A549 (cell line): ENCODE data around the gene TROAP. TPM values are rescaled to one million over a fixed set of nuclear protein-coding genes. Genes with fewer than 3 reads are reported as not detected.
A peak's percentile ranks its signal among the peaks of the same experiment; 100 is the strongest.
"Not testable (repeated sequence)": the region's sequence is repeated elsewhere in the genome, so short reads cannot be mapped to it uniquely, and the experiment has no call there.

Experiments used
- ATAC-seq, 2 experiments: fragments of 200-7000 bp in 1 of 2; fragments of >200 bp in 1 of 2; cut with Nextera tagmentation in 1 of 2; cut with Tn5 transposase in 1 of 2; 3 replicates each; pipeline versions ENCODE4 v1.8.0 to v1.9.1; 2018 to 2020; ENCODE audit warnings: mild to moderate bottlenecking in 1 of 2, moderate library complexity in 1 of 2
- CTCF ChIA-PET: fragments of 300-600 bp; sonication (Branson Sonifier 250); formaldehyde crosslinking; extraction: SDS; loops from one replicate; lab custom pipeline; 2021; ENCODE audit warnings: antibody characterized with exemption, inconsistent platforms; lab: Yijun Ruan, JAX
- POLR2A ChIA-PET: fragments of 350-600 bp; formaldehyde crosslinking; extraction: SDS; loops from one replicate; lab custom pipeline; 2021; ENCODE audit warnings: antibody characterized with exemption, inconsistent platforms; lab: Yijun Ruan, JAX
- DNase-seq, 2 experiments: peaks; one replicate each; pipeline versions ENCODE4 v3.0.0 to v3.0.0-alpha.2; 2011 to 2016; ENCODE audit warnings: low read depth in 1 of 2, low spot score in 1 of 2
- FAIRE-seq: peaks from 2 replicates; lab custom pipeline; 2011; peaks lifted over from hg19 to GRCh38; lab: Jason Lieb, UNC
- H3K27ac ChIP-seq, 2 experiments: fragments of >200 bp; sonication (Bioruptor Twin); formaldehyde crosslinking; 3 replicates each; pipeline ENCODE4 v1.5.1; 2016 to 2017
- H3K4me1 ChIP-seq: fragments of >200 bp; sonication (Bioruptor Twin); formaldehyde crosslinking; 3 replicates; pipeline ENCODE4 v1.6.1; 2016
- H3K4me2 ChIP-seq: fragments of >200 bp; sonication (Bioruptor Twin); formaldehyde crosslinking; 3 replicates; pipeline ENCODE4 v1.6.1; 2016
- H3K4me3 ChIP-seq: fragments of >200 bp; sonication (Bioruptor Twin); formaldehyde crosslinking; 3 replicates; pipeline ENCODE4 v1.5.1; 2016
- H3K9me3 ChIP-seq: fragments of >200 bp; sonication (Bioruptor Twin); formaldehyde crosslinking; 3 replicates; pipeline ENCODE4 v1.6.1; 2016
- CBX2 ChIP-seq: fragments of 200-600 bp; sonication (generic); IDR thresholded peaks from 2 replicates; pipeline ENCODE4 v1.6.1; 2016; ENCODE audit warnings: low read depth, mild to moderate bottlenecking, borderline replicate concordance
- EHF ChIP-seq: fragments of 250-450 bp; sonication (Bioruptor Pico); IDR thresholded peaks from 2 replicates; pipeline ENCODE4 v1.5.0; 2020; ENCODE audit warnings: mild to moderate bottlenecking
- EHMT2 ChIP-seq: fragments of 200-600 bp; sonication (generic); IDR thresholded peaks from 2 replicates; pipeline ENCODE4 v1.6.1; 2016; ENCODE audit warnings: antibody characterized with exemption, low read depth, mild to moderate bottlenecking, moderate library complexity
- FOSB ChIP-seq: fragments of 250-450 bp; sonication (Bioruptor Pico); IDR thresholded peaks from 2 replicates; pipeline ENCODE4 v1.5.0; 2020; ENCODE audit warnings: mild to moderate bottlenecking, moderate library complexity
- FOSL2 ChIP-seq, 2 experiments: fragments of 450-650 bp in 1 of 2; fragments of >200 bp in 1 of 2; sonication (Bioruptor Twin) in 1 of 2; formaldehyde crosslinking; IDR thresholded peaks; 2 replicates each; pipeline versions ENCODE4 v1.5.0 to v1.6.1; 2016 to 2020; ENCODE audit warnings: mild to moderate bottlenecking in 1 of 2, moderate library complexity in 1 of 2
- GATA3 ChIP-seq: IDR thresholded peaks from 2 replicates; pipeline ENCODE4 v1.6.1; 2012; ENCODE audit warnings: borderline replicate concordance
- HDAC2 ChIP-seq: fragments of 200-600 bp; sonication (generic); IDR thresholded peaks from 2 replicates; pipeline ENCODE4 v1.6.1; 2016
- HOXB5 ChIP-seq: fragments of 250-450 bp; sonication (Bioruptor Pico); IDR thresholded peaks from 2 replicates; pipeline ENCODE4 v1.5.0; 2020; ENCODE audit warnings: mild to moderate bottlenecking, moderate library complexity
- KDM1A ChIP-seq: fragments of 200-600 bp; sonication (generic); IDR thresholded peaks from 2 replicates; pipeline ENCODE4 v1.6.1; 2016; ENCODE audit warnings: low read depth, mild to moderate bottlenecking
- NFE2L2 ChIP-seq: fragments of 150-350 bp; conservative IDR thresholded peaks from 2 replicates; pipeline ENCODE4 v1.6.1; 2014; ENCODE audit warnings: low read length
- NPAS2 ChIP-seq: fragments of 250-450 bp; sonication (Bioruptor Pico); IDR thresholded peaks from 2 replicates; pipeline ENCODE4 v1.8.0; 2022; ENCODE audit warnings: mild to moderate bottlenecking, moderate library complexity, borderline replicate concordance
- NR3C1 ChIP-seq: fragments of >200 bp; sonication (Bioruptor Twin); formaldehyde crosslinking; IDR thresholded peaks from 3 replicates; pipeline ENCODE4 v1.6.1; 2017
- RNF2 ChIP-seq: fragments of 200-600 bp; sonication (generic); IDR thresholded peaks from 2 replicates; pipeline ENCODE4 v1.6.1; 2016; ENCODE audit warnings: low read depth, mild to moderate bottlenecking, antibody characterized with exemption, moderate library complexity, borderline replicate concordance
- TFCP2L1 ChIP-seq: fragments of 250-450 bp; sonication (Bioruptor Pico); IDR thresholded peaks from 2 replicates; pipeline ENCODE4 v1.5.0; 2021; ENCODE audit warnings: mild to moderate bottlenecking
- ZC3H11A ChIP-seq: fragments of 450-650 bp; IDR thresholded peaks from 2 replicates; pipeline ENCODE4 v1.6.1; 2014; ENCODE audit warnings: antibody characterized with exemption, mild to moderate bottlenecking
- ZFP36 ChIP-seq: fragments of 450-650 bp; IDR thresholded peaks from 2 replicates; pipeline ENCODE4 v1.6.1; 2014; ENCODE audit warnings: borderline replicate concordance; ENCODE audit not compliant: partially characterized antibody
- WGBS: methylation state at CpG from one replicate; pipeline ENCODE4 v1.1.6; 2017; ENCODE audit errors: missing lambda C conversion rate; 5-methylcytosine and 5-hydroxymethylcytosine counted together
- polyA plus RNA-seq, 4 experiments: library from polyadenylated mRNA; depleted of rRNA in 3 of 4; stranded (reverse); fragments of >200 nt; fragmentation: RNase III in 1 of 4; extraction: RNeasy Plus Mini Kit Qiagen cat#74134 plus additional on column Dnase treatment in 1 of 4; gene quantifications; 2 replicates in 3 of 4; 3 replicates in 1 of 4; pipeline ENCODE4 v1.2.3, GENCODE V29; 2011 to 2017
- TF ChIP-seq, protein P1 (sequence below): IDR thresholded peaks from 2 replicates; pipeline ENCODE4 v1.6.1; 2012; ENCODE audit warnings: low read depth, borderline replicate concordance
- TF ChIP-seq, protein P2 (sequence below): fragments of 150-350 bp; IDR thresholded peaks from 2 replicates; pipeline ENCODE4 v1.6.1; 2014; ENCODE audit warnings: low read depth, mild to moderate bottlenecking, low read length
- TF ChIP-seq, protein P3 (sequence below): IDR thresholded peaks from 2 replicates; pipeline ENCODE4 v1.6.1; 2012
- TF ChIP-seq, protein P4 (sequence below): IDR thresholded peaks from 2 replicates; pipeline ENCODE4 v1.6.1; 2012
- TF ChIP-seq, protein P5 (sequence below): fragments of >200 bp; sonication (Bioruptor Twin); formaldehyde crosslinking; IDR thresholded peaks from 3 replicates; pipeline ENCODE4 v1.6.1; 2016
- TF ChIP-seq, protein P6 (sequence below): fragments of 250-450 bp; sonication (Bioruptor Pico); IDR thresholded peaks from 2 replicates; pipeline ENCODE4 v1.5.0; 2020; ENCODE audit warnings: low read depth, mild to moderate bottlenecking, moderate library complexity

The TROAP gene
- polyA plus RNA-seq, 2 of the 4 experiments (the other 2 are of a cell fraction), result 50.0 to 55.5 TPM

DNA sequence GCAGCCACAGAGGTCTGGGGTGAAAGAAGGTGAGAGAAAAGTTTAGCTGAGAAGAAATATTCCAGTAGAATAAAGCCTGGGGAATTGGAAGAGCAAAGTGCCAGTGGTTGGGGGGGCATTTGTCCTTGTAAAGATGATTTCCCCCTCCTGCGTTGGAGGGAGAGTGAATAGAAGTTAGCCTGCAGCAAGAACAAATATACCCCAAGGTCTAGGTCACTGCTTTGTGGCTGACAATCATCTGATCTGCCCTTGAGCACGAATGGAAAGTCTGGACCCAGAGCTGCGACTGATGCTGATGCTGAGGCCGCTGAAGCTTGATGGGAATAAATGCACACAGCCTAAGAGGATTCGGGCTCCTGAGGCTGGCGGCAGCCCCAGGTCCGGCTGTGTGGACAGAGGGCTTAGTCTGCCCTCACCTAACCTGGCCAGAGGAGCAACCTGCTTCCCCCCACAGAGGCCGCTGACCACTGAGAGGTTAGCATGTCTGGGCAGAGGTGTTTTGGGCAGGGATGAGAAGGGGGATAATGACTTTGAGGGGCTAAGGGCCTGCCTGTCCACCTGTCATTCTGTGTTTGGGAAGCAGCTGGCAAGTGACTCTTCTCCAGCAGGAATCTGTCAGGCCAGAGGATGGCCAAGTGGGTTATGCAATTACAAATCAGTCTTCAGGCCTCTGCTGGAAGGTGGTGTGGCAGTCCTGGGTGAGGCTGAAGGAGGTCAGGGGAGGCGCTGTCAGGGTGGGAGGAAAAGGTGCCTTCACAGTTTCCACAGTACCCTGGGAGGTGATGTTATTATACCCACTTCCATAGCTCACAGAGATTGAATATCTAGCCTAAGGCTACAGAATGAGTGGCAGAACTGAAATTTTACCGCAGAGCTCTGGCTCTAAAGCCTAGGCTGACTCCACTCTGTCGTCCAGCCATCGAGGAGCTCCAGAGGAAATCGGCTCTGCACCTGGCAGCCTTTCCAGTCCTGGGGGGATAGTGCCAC, 46.5 kb upstream of the TROAP start:
- no peak overlapping the region for H3K27ac ChIP-seq
- DNase-seq (no peak), FAIRE-seq (no peak), ATAC-seq (peak; percentile 31 to 37)
- no peak overlapping the region for H3K4me3 ChIP-seq
- H3K9me3 ChIP-seq, result no peaks in the 10 kb centered on the region
- no peaks in the 10 kb centered on the region for H3K4me1 ChIP-seq
- CTCF ChIA-PET, result interaction anchor here (1.1 to 4.9 kb wide), 10 partner anchors 8 to 282 kb away, joined by 3 to 41 read pairs (median 8); partner anchors contain the start of gene PRPH
- H3K4me2 ChIP-seq, result no peak overlapping the region
- 80% methylated on average over 13 of the region's 13 CpGs for WGBS
- POLR2A ChIA-PET, result interaction anchor here (1.3 kb wide), 1 partner anchor 11 kb away, joined by 3 read pairs; no protein-coding TSS in a partner anchor
- TF ChIP-seq, protein P1, sequence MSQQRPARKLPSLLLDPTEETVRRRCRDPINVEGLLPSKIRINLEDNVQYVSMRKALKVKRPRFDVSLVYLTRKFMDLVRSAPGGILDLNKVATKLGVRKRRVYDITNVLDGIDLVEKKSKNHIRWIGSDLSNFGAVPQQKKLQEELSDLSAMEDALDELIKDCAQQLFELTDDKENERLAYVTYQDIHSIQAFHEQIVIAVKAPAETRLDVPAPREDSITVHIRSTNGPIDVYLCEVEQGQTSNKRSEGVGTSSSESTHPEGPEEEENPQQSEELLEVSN, result no peak

DNA sequence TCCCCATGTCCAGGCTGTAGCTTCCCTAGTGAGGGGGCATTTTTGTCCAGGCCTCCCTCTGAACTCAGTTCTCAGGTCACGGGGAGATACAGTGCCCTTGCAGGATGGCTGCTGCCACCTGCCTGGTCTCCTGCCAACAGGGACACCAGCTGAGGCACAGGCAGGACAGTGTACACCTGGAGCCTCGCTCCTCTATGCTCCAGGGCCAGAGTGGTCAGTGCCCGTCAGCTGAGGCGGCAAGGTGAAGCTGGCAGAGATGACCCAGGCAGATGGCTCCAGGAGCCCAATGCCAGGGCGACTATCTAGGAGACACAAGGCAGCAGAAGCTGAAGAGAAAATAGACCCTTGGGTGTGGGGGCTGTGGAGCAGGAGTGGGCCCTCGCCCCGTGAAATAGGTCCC, 45.6 kb upstream of the TROAP start:
- Histone ChIP-seq H3K4me1 (no peaks in the 10 kb centered on the region), H3K4me3 (no peak overlapping the region), H3K4me2 (no peak overlapping the region), H3K9me3 (no peaks in the 10 kb centered on the region), H3K27ac (no peak overlapping the region)
- CTCF ChIA-PET, result interaction anchor here (0.5 to 4.9 kb wide), 9 partner anchors 9 to 1327 kb away, joined by 3 to 41 read pairs (median 7); partner anchors contain the start of gene PRPH
- WGBS, result 91% methylated on average over 7 of the region's 7 CpGs
- TF ChIP-seq, protein P2, sequence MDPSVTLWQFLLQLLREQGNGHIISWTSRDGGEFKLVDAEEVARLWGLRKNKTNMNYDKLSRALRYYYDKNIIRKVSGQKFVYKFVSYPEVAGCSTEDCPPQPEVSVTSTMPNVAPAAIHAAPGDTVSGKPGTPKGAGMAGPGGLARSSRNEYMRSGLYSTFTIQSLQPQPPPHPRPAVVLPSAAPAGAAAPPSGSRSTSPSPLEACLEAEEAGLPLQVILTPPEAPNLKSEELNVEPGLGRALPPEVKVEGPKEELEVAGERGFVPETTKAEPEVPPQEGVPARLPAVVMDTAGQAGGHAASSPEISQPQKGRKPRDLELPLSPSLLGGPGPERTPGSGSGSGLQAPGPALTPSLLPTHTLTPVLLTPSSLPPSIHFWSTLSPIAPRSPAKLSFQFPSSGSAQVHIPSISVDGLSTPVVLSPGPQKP, result no peak
- TF ChIP-seq KDM1A (no peak), CBX2 (no peak), NR3C1 (no peak), RNF2 (no peak), ZFP36 (no peak), FOSB (no peak), EHMT2 (no peak), TFCP2L1 (no peak), ZC3H11A (no peak), GATA3 (no peak)
- TF ChIP-seq, protein P3, sequence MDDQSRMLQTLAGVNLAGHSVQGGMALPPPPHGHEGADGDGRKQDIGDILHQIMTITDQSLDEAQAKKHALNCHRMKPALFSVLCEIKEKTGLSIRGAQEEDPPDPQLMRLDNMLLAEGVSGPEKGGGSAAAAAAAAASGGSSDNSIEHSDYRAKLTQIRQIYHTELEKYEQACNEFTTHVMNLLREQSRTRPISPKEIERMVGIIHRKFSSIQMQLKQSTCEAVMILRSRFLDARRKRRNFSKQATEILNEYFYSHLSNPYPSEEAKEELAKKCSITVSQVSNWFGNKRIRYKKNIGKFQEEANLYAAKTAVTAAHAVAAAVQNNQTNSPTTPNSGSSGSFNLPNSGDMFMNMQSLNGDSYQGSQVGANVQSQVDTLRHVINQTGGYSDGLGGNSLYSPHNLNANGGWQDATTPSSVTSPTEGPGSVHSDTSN, result no peak
- FAIRE-seq (no peak), DNase-seq (no peak), ATAC-seq (peak; percentile 1; a peak in 2 of 6 replicates)
- POLR2A ChIA-PET, result interaction anchor here (1.3 kb wide), 1 partner anchor 12 kb away, joined by 3 read pairs; no protein-coding TSS in a partner anchor

DNA sequence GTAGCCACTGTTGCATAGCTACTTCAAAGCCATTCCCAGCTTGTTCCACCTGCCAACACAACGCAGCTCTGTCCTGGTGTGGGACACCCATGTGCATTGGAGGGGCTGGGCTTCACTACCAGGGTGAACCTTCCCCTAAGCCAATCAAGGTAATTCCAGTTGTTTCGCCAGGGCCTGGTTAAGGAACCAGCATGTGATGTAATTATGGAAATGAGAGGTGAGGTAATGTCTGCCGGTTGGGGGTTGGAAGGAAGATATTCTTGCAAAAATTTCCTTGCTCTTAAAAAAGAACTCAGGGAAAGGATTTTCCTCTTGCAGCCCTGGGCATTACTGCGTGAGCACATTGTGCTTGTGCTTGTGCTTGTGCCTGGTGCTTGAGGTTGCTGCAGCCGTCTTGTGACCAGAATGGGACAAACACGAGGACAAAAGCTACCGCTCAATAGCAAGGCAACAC, 43.3 kb upstream of the TROAP start:
- ATAC-seq, result no peak
- 75% methylated on average over 7 of the region's 7 CpGs for WGBS
- POLR2A ChIA-PET, result no interaction called here
- H3K4me2 ChIP-seq, result no peak overlapping the region
- CTCF ChIA-PET, result interaction anchor here (1.1 to 2.3 kb wide), 5 partner anchors 9 to 78 kb away, joined by 3 to 18 read pairs (median 6); partner anchors contain the start of gene PRPH
- no peak overlapping the region for H3K27ac ChIP-seq
- no peak for FAIRE-seq
- no peak for DNase-seq
- H3K4me1 ChIP-seq, result 0 out of 3 replicates have a peak, but pooled peaks cover 9% of the 10 kb centered on the region
- TF ChIP-seq HDAC2 (no peak), EHF (CRISPR knock-in tag) (no peak), FOSL2 (IDR thresholded peaks at IDR 0.05) (no peak), FOSL2 (CRISPR knock-in tag; IDR thresholded peaks at IDR 0.05) (no peak), NFE2L2 (no peak), HOXB5 (CRISPR knock-in tag) (no peak), NPAS2 (no peak), KDM1A (no peak)
- TF ChIP-seq, protein P4, sequence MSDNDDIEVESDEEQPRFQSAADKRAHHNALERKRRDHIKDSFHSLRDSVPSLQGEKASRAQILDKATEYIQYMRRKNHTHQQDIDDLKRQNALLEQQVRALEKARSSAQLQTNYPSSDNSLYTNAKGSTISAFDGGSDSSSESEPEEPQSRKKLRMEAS, result no peak
- TF ChIP-seq, protein P5, sequence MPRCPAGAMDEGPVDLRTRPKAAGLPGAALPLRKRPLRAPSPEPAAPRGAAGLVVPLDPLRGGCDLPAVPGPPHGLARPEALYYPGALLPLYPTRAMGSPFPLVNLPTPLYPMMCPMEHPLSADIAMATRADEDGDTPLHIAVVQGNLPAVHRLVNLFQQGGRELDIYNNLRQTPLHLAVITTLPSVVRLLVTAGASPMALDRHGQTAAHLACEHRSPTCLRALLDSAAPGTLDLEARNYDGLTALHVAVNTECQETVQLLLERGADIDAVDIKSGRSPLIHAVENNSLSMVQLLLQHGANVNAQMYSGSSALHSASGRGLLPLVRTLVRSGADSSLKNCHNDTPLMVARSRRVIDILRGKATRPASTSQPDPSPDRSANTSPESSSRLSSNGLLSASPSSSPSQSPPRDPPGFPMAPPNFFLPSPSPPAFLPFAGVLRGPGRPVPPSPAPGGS, result no peak
- TF ChIP-seq, protein P6, sequence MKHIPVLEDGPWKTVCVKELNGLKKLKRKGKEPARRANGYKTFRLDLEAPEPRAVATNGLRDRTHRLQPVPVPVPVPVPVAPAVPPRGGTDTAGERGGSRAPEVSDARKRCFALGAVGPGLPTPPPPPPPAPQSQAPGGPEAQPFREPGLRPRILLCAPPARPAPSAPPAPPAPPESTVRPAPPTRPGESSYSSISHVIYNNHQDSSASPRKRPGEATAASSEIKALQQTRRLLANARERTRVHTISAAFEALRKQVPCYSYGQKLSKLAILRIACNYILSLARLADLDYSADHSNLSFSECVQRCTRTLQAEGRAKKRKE (CRISPR knock-in tag), result no peak
- no peak overlapping the region for H3K4me3 ChIP-seq
- no peaks in the 10 kb centered on the region for H3K9me3 ChIP-seq

DNA sequence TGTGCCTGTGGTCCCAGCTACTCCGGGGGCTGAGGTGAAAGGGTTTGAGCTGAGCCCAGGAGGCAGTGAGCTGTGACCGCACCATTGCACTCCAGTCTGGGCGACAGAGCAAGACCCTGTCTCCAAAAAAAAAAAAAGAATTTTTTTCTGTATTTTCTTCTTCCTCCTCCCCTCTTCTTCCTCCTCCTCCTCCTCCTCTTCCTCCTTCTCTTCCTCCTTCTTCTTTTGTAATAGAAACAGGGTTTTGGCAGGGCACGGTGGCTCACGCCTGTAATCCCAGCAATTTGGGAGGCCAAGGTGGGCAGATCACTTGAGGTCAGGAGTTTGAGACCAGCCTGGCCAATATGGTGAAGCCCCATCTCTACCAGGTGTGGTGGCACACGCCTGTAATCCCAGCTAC, 42.5 kb upstream of the TROAP start:
- ATAC-seq, DNase-seq, H3K9me3 ChIP-seq, H3K4me1 ChIP-seq, POLR2A ChIA-PET, H3K27ac ChIP-seq, FAIRE-seq, H3K4me2 ChIP-seq, H3K4me3 ChIP-seq: not testable (repeated sequence)
- 90% methylated on average over 6 of the region's 6 CpGs for WGBS
- CTCF ChIA-PET, result interaction anchor here (1.4 to 2.3 kb wide), 4 partner anchors 8 to 77 kb away, joined by 4 to 18 read pairs (median 8); partner anchors contain the start of gene PRPH
